Measurements from ENCODE around the gene TRIO. TPM values are rescaled to one million over a fixed set of nuclear protein-coding genes. Genes with fewer than 3 reads are reported as not detected.
A peak's percentile ranks its signal among the peaks of the same experiment; 100 is the strongest.

The TRIO gene
- total RNA-seq, 1 donor from 2014 or later, result 148 TPM

GRCh38 chr5:14138608-14139540 lies 4.3 kb upstream of the TRIO start:
- H3K4me1 ChIP-seq, result peaks cover 7% of the 10 kb centered on the region
- no peaks in the 10 kb centered on the region for H3K36me3 ChIP-seq
- no peak for TF ChIP-seq CTCF (IDR thresholded peaks at IDR 0.05)
- no peaks in the 10 kb centered on the region for H3K9me3 ChIP-seq
- no peak for DNase-seq
- H3K27ac ChIP-seq, result no peak overlapping the region
- no peak overlapping the region for H3K4me3 ChIP-seq
- H3K27me3 ChIP-seq, result no peaks in the 10 kb centered on the region
- intact Hi-C loops (cut with DNase I), result no loop called here
- no peak for ATAC-seq

- intact Hi-C loops (cut with DNase I), result loop anchor here (10.0 kb wide), 1 partner anchor 103 kb away; no protein-coding TSS in a partner anchor
- H3K9me3 ChIP-seq, result no peaks in the 10 kb centered on the region
- no peaks in the 10 kb centered on the region for H3K27me3 ChIP-seq
- peak overlapping the region; percentile 86 for H3K27ac ChIP-seq
- H3K4me3 ChIP-seq, result peak overlapping the region; percentile 67
- peaks cover 23% of the 10 kb centered on the region for H3K4me1 ChIP-seq
- no peak for TF ChIP-seq CTCF (IDR thresholded peaks at IDR 0.05)
- DNase-seq (no peak), ATAC-seq (no peak)
- H3K36me3 ChIP-seq, result no peaks in the 10 kb centered on the region
Observed at GRCh38 chr5:14141764-14142163, 1.4 kb upstream of the TRIO start.

GRCh38 chr5:14142202-14142826 lies 828 bp upstream of the TRIO start:
- no peaks in the 10 kb centered on the region for H3K9me3 ChIP-seq
- H3K27me3 ChIP-seq, result no peaks in the 10 kb centered on the region
- peak overlapping the region; percentile 67 for H3K4me3 ChIP-seq
- intact Hi-C loops (cut with DNase I), result loop anchor here (10.0 kb wide), 1 partner anchor 102 kb away; no protein-coding TSS in a partner anchor
- DNase-seq (no peak), ATAC-seq (no peak)
- no peak for TF ChIP-seq CTCF (IDR thresholded peaks at IDR 0.05)
- H3K27ac ChIP-seq, result peak overlapping the region; percentile 86
- H3K36me3 ChIP-seq, result no peaks in the 10 kb centered on the region
- peaks cover 28% of the 10 kb centered on the region for H3K4me1 ChIP-seq

GRCh38 chr5:14143546-14143840 lies 351 bp downstream of the TRIO start:
- no peak for ATAC-seq
- H3K4me3 ChIP-seq, result peak overlapping the region; percentile 79
- no peaks in the 10 kb centered on the region for H3K27me3 ChIP-seq
- H3K27ac ChIP-seq, result no peak overlapping the region
- TF ChIP-seq CTCF (IDR thresholded peaks at IDR 0.05), result no peak
- peaks cover 40% of the 10 kb centered on the region for H3K4me1 ChIP-seq
- intact Hi-C loops (cut with DNase I), result loop anchor here (10.0 kb wide), 1 partner anchor 101 kb away; no protein-coding TSS in a partner anchor
- DNase-seq, result no peak
- H3K36me3 ChIP-seq, result no peaks in the 10 kb centered on the region
- H3K9me3 ChIP-seq, result no peaks in the 10 kb centered on the region

- ATAC-seq, result peak; percentile 29
Observed at GRCh38 chr5:14143841-14144585, 871 bp downstream of the TRIO start.

More at GRCh38 chr5:14143841-14144585, 871 bp downstream of the TRIO start:
- intact Hi-C loops (cut with DNase I), result loop anchor here (10.0 kb wide), 1 partner anchor 101 kb away; no protein-coding TSS in a partner anchor
- Histone ChIP-seq H3K36me3 (no peaks in the 10 kb centered on the region), H3K4me1 (peaks cover 45% of the 10 kb centered on the region), H3K9me3 (no peaks in the 10 kb centered on the region), H3K4me3 (peak overlapping the region; percentile 79), H3K27ac (peak overlapping the region; percentile 88), H3K27me3 (no peaks in the 10 kb centered on the region)
- DNase-seq, result peak; percentile 88
- no peak for TF ChIP-seq CTCF (IDR thresholded peaks at IDR 0.05)

Measured in upper lobe of right lung (tissue), 1 donor.